Panc1 (cell line): ENCODE data around the gene HDLBP. TPM values are rescaled to one million over a fixed set of nuclear protein-coding genes. Genes with fewer than 3 reads are reported as not detected.
"Not testable (repeated sequence)": the region's sequence is repeated elsewhere in the genome, so short reads cannot be mapped to it uniquely, and the experiment has no call there.

Experiments
- ATAC-seq: fragments of 200-7000 bp; cut with Tn5 transposase; 2 replicates; pipeline ENCODE4 v1.9.1; 2020; ENCODE audit warnings: mild to moderate bottlenecking, moderate library complexity
- BruUV-seq: library from RNA; stranded (reverse); fragments of 400-500 nt; replicated peaks from 2 replicates; lab custom pipeline; 2021; lab: Mats Ljungman, UMichigan
- CTCF ChIA-PET: fragments of 300-600 bp; sonication (Branson Sonifier 250); formaldehyde crosslinking; loops from one replicate; lab custom pipeline; 2022; ENCODE audit warnings: antibody characterized with exemption; lab: Charles Lee
- POLR2A ChIA-PET: fragments of 300-600 bp; sonication (Branson Sonifier 250); formaldehyde crosslinking; loops from one replicate; lab custom pipeline; 2022; ENCODE audit warnings: antibody characterized with exemption; lab: Charles Lee
- DNase-seq: peaks from one replicate; pipeline ENCODE4 v3.0.0-alpha.2; 2010; ENCODE audit warnings: low read depth, low spot score
- H3K27ac ChIP-seq: 2 replicates; pipeline ENCODE4 v1.5.1; 2011; ENCODE audit warnings: mild to moderate bottlenecking, low read length, inconsistent platforms
- H3K27me3 ChIP-seq: fragments of 200-500 bp; sonication (Bioruptor generic); 2 replicates; pipeline ENCODE4 v1.6.0; 2014; ENCODE audit warnings: low read length, inconsistent platforms; ENCODE audit not compliant: control insufficient read depth, insufficient read depth
- H3K36me3 ChIP-seq: fragments of 200-500 bp; sonication (Bioruptor generic); 2 replicates; pipeline ENCODE4 v1.5.1; 2014; ENCODE audit warnings: inconsistent platforms, mild to moderate bottlenecking, low read length, moderate library complexity; ENCODE audit not compliant: control insufficient read depth, insufficient read depth
- H3K4me1 ChIP-seq: 2 replicates; pipeline ENCODE4 v1.5.1; 2011; ENCODE audit warnings: inconsistent platforms, mild to moderate bottlenecking, low read length, moderate library complexity; ENCODE audit not compliant: control insufficient read depth, insufficient read depth
- H3K4me3 ChIP-seq, 2 experiments: 2 replicates each; pipeline ENCODE4 v1.5.1; 2011 to 2012; ENCODE audit warnings: low read depth in 2 of 2, low read length in 2 of 2, mild to moderate bottlenecking in 2 of 2, inconsistent platforms in 1 of 2, moderate library complexity in 1 of 2
- H3K9me3 ChIP-seq: fragments of 200-500 bp; sonication (Bioruptor generic); 2 replicates; pipeline ENCODE4 v1.5.1; 2014; ENCODE audit warnings: low read depth, mild to moderate bottlenecking, inconsistent platforms, low read length, moderate library complexity; ENCODE audit not compliant: control insufficient read depth, insufficient read depth
- CTCF ChIP-seq: fragments of 450-650 bp; IDR thresholded peaks from 2 replicates; pipeline ENCODE4 v1.5.1; 2017; ENCODE audit warnings: mild to moderate bottlenecking
- POLR2AphosphoS5 ChIP-seq: IDR thresholded peaks from 2 replicates; pipeline ENCODE4 v1.6.1; 2012; ENCODE audit warnings: mild to moderate bottlenecking, low read depth, low read length, moderate library complexity
- REST ChIP-seq, 2 experiments: IDR thresholded peaks; 2 replicates each; pipeline ENCODE4 v1.6.1; 2011 to 2012; ENCODE audit warnings: low read depth in 2 of 2, control low read depth in 1 of 2, low read length in 1 of 2, mild to moderate bottlenecking in 1 of 2, moderate library complexity in 1 of 2; ENCODE audit not compliant: insufficient read depth in 1 of 2
- SIN3A ChIP-seq: IDR thresholded peaks from 2 replicates; pipeline ENCODE4 v1.6.1; 2012; ENCODE audit warnings: low read depth, mild to moderate bottlenecking, low read length, moderate library complexity, borderline replicate concordance; ENCODE audit not compliant: insufficient read depth
- TCF7L2 ChIP-seq: IDR thresholded peaks from 2 replicates; pipeline ENCODE4 v1.6.1; 2011; ENCODE audit warnings: mild to moderate bottlenecking, low read depth, low read length, inconsistent platforms
- in situ Hi-C: cut with HindIII; loops from 2 replicates; pipeline ENCODE4 v1.10.0; 2016; ENCODE audit warnings: low sequenced_read_pairs, low pct_unique_long_range_greater_than_20kb
- intact Hi-C: fragments of 100-400 bp; cut with micrococcal nuclease; formaldehyde crosslinking; loops from one replicate; pipeline ENCODE4 v1.10.0; 2022; ENCODE audit not compliant: unreplicated experiment
- total RNA-seq: library from RNA; stranded (reverse); gene quantifications from one replicate; pipeline ENCODE4 v1.2.1, GENCODE V29; 2021; ENCODE audit not compliant: unreplicated experiment

Gene HDLBP
- total RNA-seq, 1 experiment from 2014 or later = 656 TPM

GRCh38 chr2:241197947-241198346 is 117.5 kb downstream of the HDLBP start:
- Histone ChIP-seq H3K9me3 (no peaks in the 10 kb centered on the region), H3K4me3 (no peak overlapping the region), H3K27ac (no peak overlapping the region), H3K36me3 (no peaks in the 10 kb centered on the region), H3K4me1 (no peaks in the 10 kb centered on the region), H3K27me3 (no peaks in the 10 kb centered on the region)
- BruUV-seq = no TSS peak
- no peak for TF ChIP-seq SIN3A
- no peak for TF ChIP-seq CTCF
- no peak for DNase-seq
- CTCF ChIA-PET = no interaction called here
- intact Hi-C loops = no loop called here
- in situ Hi-C loops = no loop called here
- ATAC-seq = no peak
- POLR2A ChIA-PET = no interaction called here

GRCh38 chr2:241197246-241197645 is 118.2 kb downstream of the HDLBP start:
- H3K4me1 ChIP-seq, DNase-seq, intact Hi-C loops, H3K27me3 ChIP-seq, POLR2A ChIA-PET, ATAC-seq, H3K36me3 ChIP-seq, H3K9me3 ChIP-seq, CTCF ChIA-PET, BruUV-seq, in situ Hi-C loops, H3K27ac ChIP-seq, H3K4me3 ChIP-seq: not testable (repeated sequence)

GRCh38 chr2:241195506-241196130 is 119.9 kb downstream of the HDLBP start:
- H3K4me3 ChIP-seq = no peak overlapping the region
- no peaks in the 10 kb centered on the region for H3K27me3 ChIP-seq
- no peak for DNase-seq
- no peak overlapping the region for H3K27ac ChIP-seq
- ChIA-PET CTCF (no interaction called here), POLR2A (no interaction called here)
- ATAC-seq = no peak
- H3K36me3 ChIP-seq = no peaks in the 10 kb centered on the region
- TF ChIP-seq SIN3A = no peak
- no peak for TF ChIP-seq POLR2AphosphoS5
- TF ChIP-seq REST (IDR thresholded peaks at IDR 0.05; ENCODE audit: insufficient read depth in 1 of 2, low read depth in 2 of 2, low read length in 1 of 2) = no peak
- no peak for TF ChIP-seq TCF7L2
- TF ChIP-seq CTCF = no peak
- intact Hi-C loops = no loop called here
- H3K9me3 ChIP-seq = no peaks in the 10 kb centered on the region
- no TSS peak for BruUV-seq
- in situ Hi-C loops = no loop called here
- H3K4me1 ChIP-seq = no peaks in the 10 kb centered on the region
